K562 (cell line): ENCODE results near the gene KCNK16. TPM values are rescaled to one million over a fixed set of nuclear protein-coding genes. Genes with fewer than 3 reads are reported as not detected.

Experiments
- ATAC-seq: fragments of 200-7000 bp; cut with Tn5 transposase; 3 replicates; pipeline ENCODE4 v1.9.1; 2020; ENCODE audit warnings: moderate library complexity
- BruUV-seq: library from RNA; stranded (reverse); fragments of 400-500 nt; replicated peaks from 2 replicates; lab custom pipeline; 2021; lab: Mats Ljungman, UMichigan
- CTCF ChIA-PET: fragments of 300-600 bp; formaldehyde crosslinking; extraction: SDS; loops from one replicate; lab custom pipeline; 2021; ENCODE audit warnings: low intra/inter-chr PET ratio; lab: Yijun Ruan, JAX
- POLR2A ChIA-PET: fragments of 300-600, 350-650 bp; sonication (Branson Sonifier 250); formaldehyde crosslinking; extraction: SDS; loops from one replicate; lab custom pipeline; 2021; ENCODE audit warnings: antibody characterized with exemption, inconsistent platforms; lab: Yijun Ruan, JAX
- DNase-seq, 4 experiments: peaks; one replicate each; pipeline versions ENCODE4 v3.0.0 to v3.0.0-alpha.2; 2011 to 2018; ENCODE audit warnings: low spot score in 3 of 4, mixed read lengths in 3 of 4; ENCODE audit errors: extremely low read depth in 1 of 4
- FAIRE-seq: peaks from 2 replicates; lab custom pipeline; 2011; peaks lifted over from hg19 to GRCh38; lab: Jason Lieb, UNC
- H2AFZ ChIP-seq: 2 replicates; pipeline ENCODE4 v1.6.0; 2011; ENCODE audit warnings: low read depth, low read length, control low read depth, inconsistent platforms
- H3K27ac ChIP-seq: fragments of 200-600 bp; 3 replicates; pipeline ENCODE4 v1.8.0; 2011; ENCODE audit warnings: low read depth, mild to moderate bottlenecking, control low read depth, inconsistent platforms, low read length, moderate library complexity, mixed read lengths; ENCODE audit errors: extremely low read depth
- H3K27me3 ChIP-seq, 2 experiments: fragments of 300-600 bp in 1 of 2; 2 replicates in 1 of 2; 3 replicates in 1 of 2; pipeline versions ENCODE4 v1.6.0 to v1.8.0; 2011; ENCODE audit warnings: inconsistent platforms in 2 of 2, low read length in 2 of 2, mild to moderate bottlenecking in 1 of 2, mixed read lengths in 1 of 2, moderate library complexity in 1 of 2; ENCODE audit not compliant: control insufficient read depth in 2 of 2, insufficient read depth in 2 of 2
- H3K36me3 ChIP-seq: fragments of 300-600 bp; 3 replicates; pipeline ENCODE4 v1.8.0; 2011; ENCODE audit warnings: mild to moderate bottlenecking, low read length, inconsistent platforms; ENCODE audit not compliant: control insufficient read depth, insufficient read depth
- H3K4me1 ChIP-seq, 2 experiments: fragments of 200-600 bp in 1 of 2; replicated peaks in 1 of 2; 2 replicates in 1 of 2; 3 replicates in 1 of 2; pipeline versions ENCODE4 v1.5.1 to v1.8.0; 2011; ENCODE audit warnings: inconsistent platforms in 2 of 2, low read length in 2 of 2, mild to moderate bottlenecking in 1 of 2, mixed read lengths in 1 of 2, moderate library complexity in 1 of 2; ENCODE audit not compliant: control insufficient read depth in 2 of 2, insufficient read depth in 2 of 2
- H3K4me2 ChIP-seq: 2 replicates; pipeline ENCODE4 v1.6.1; 2011; ENCODE audit warnings: low read length, control low read depth, inconsistent platforms, mixed read lengths; ENCODE audit not compliant: insufficient read depth
- H3K4me3 ChIP-seq: fragments of 200-600 bp; sonication (generic), shearing (Covaris generic); 2 replicates; pipeline ENCODE4 v1.5.1; 2016; ENCODE audit warnings: control low read depth, inconsistent platforms
- H3K79me2 ChIP-seq: fragments of 200-600 bp; 3 replicates; pipeline ENCODE4 v1.8.0; 2011; ENCODE audit warnings: low read length, inconsistent platforms; ENCODE audit not compliant: control insufficient read depth, insufficient read depth
- H3K9ac ChIP-seq, 2 experiments: 2 replicates each; pipeline versions ENCODE4 v1.6.0 to v1.6.1; 2011; ENCODE audit warnings: low read depth in 2 of 2, low read length in 2 of 2, control low read depth in 1 of 2, inconsistent platforms in 1 of 2, mild to moderate bottlenecking in 1 of 2, mixed read lengths in 1 of 2; ENCODE audit not compliant: insufficient read depth in 1 of 2
- H3K9me1 ChIP-seq: one replicate; pipeline ENCODE4 v1.6.0; 2011; ENCODE audit warnings: inconsistent platforms, mild to moderate bottlenecking, low read length, moderate library complexity; ENCODE audit not compliant: control insufficient read depth, insufficient read depth
- H3K9me3 ChIP-seq: replicated peaks from 2 replicates; pipeline ENCODE4 v1.5.1; 2011; ENCODE audit warnings: low read depth, low read length, inconsistent platforms; ENCODE audit not compliant: control insufficient read depth, insufficient read depth
- H4K20me1 ChIP-seq: replicated peaks from 2 replicates; pipeline ENCODE4 v1.6.1; 2011; ENCODE audit warnings: low read length, inconsistent platforms, mixed read lengths; ENCODE audit not compliant: control insufficient read depth, insufficient read depth
- CTCF ChIP-seq, 3 experiments: IDR thresholded peaks in 2 of 3; conservative IDR thresholded peaks in 1 of 3; 2 replicates each; pipeline ENCODE4 v1.5.1; 2011 to 2012; ENCODE audit warnings: low read length in 3 of 3, mild to moderate bottlenecking in 3 of 3, control low read depth in 2 of 3, improper control_type of control experiment in 1 of 3, inconsistent platforms in 1 of 3, low read depth in 1 of 3, mixed read lengths in 1 of 3, moderate library complexity in 1 of 3; ENCODE audit not compliant: insufficient read depth in 2 of 3
- DEAF1 ChIP-seq: fragments of 450-650 bp; formaldehyde crosslinking; IDR thresholded peaks from 2 replicates; pipeline ENCODE4 v1.4.0; 2020; ENCODE audit warnings: mild to moderate bottlenecking, moderate library complexity
- KLF16 ChIP-seq: IDR thresholded peaks from 2 replicates; pipeline ENCODE4 v1.6.1; 2016; ENCODE audit warnings: antibody characterized with exemption
- RAD21 ChIP-seq, 2 experiments: fragments of 250-450 bp in 1 of 2; fragments of 450-650 bp in 1 of 2; sonication (Bioruptor Pico) in 1 of 2; formaldehyde crosslinking in 1 of 2; IDR thresholded peaks in 1 of 2; conservative IDR thresholded peaks in 1 of 2; 2 replicates each; pipeline versions ENCODE4 v1.4.0 to v1.8.0; 2020 to 2022; ENCODE audit warnings: mild to moderate bottlenecking in 2 of 2, moderate library complexity in 1 of 2
- RB1 ChIP-seq: fragments of 450-650 bp; IDR thresholded peaks from 2 replicates; pipeline ENCODE4 v1.6.1; 2017; ENCODE audit warnings: low read depth, mild to moderate bottlenecking
- SMC3 ChIP-seq: conservative IDR thresholded peaks from 2 replicates; pipeline ENCODE4 v1.6.1; 2011; ENCODE audit warnings: low read depth, low read length, improper control_type of control experiment; ENCODE audit not compliant: insufficient read depth
- STAG1 ChIP-seq: sonication (generic); formaldehyde crosslinking; IDR thresholded peaks from 2 replicates; pipeline ENCODE4 v1.5.0; 2020; ENCODE audit warnings: missing genetic modification reagents, borderline replicate concordance
- TCF7 ChIP-seq: sonication (generic); IDR thresholded peaks from 2 replicates; pipeline ENCODE4 v1.6.1; 2016; ENCODE audit warnings: antibody characterized with exemption, borderline replicate concordance
- WGBS: fragments of 100-300 bp; shearing (Covaris generic); methylation state at CpG from one replicate; pipeline ENCODE4 v1.1.6; 2016; ENCODE audit warnings: low coverage, mixed read lengths; ENCODE audit not compliant: insufficient coverage; ENCODE audit errors: missing lambda C conversion rate; 5-methylcytosine and 5-hydroxymethylcytosine counted together
- in situ Hi-C: fragments of 300-500 bp; cut with MboI; formaldehyde crosslinking; loops from 4 replicates; pipeline ENCODE4 v1.15.0; 2018; ENCODE audit warnings: inconsistent platforms, mixed read lengths
- intact Hi-C: fragments of 100-400 bp; cut with micrococcal nuclease; formaldehyde crosslinking; loops from 2 replicates; pipeline ENCODE4 v1.14.2; 2022
- polyA plus RNA-seq, 8 experiments: library from polyadenylated mRNA; depleted of rRNA in 4 of 8; stranded (reverse) in 5 of 8; unstranded in 3 of 8; fragments of >200 nt; fragmentation: Nextera tagmentation in 2 of 8; fragmentation: Illumina TruSeq in 1 of 8; extraction: Ambion mirVana in 2 of 8; extraction: Trizol in 1 of 8; gene quantifications; 2 replicates each; pipeline versions ENCODE4 v1.2.1 to v1.2.3, GENCODE V29; 2011 to 2014; ENCODE audit warnings: inconsistent platforms in 1 of 8, missing spikeins in 1 of 8
- total RNA-seq, 7 experiments: library from RNA; depleted of rRNA in 6 of 7; stranded (reverse); fragments of >200 nt in 6 of 7; fragmentation: Illumina TruSeq in 2 of 7; extraction: Trizol in 2 of 7; gene quantifications; 2 replicates each; pipeline versions ENCODE4 v1.2.1 to v1.2.3, GENCODE V29; 2011 to 2021; ENCODE audit warnings: low replicate concordance in 1 of 7

Gene KCNK16
- total and polyA plus RNA-seq, 9 of the 15 experiments (the other 6 are each of a cell fraction or from before 2014, with no cell fraction given): not detected

- no peaks in the 10 kb centered on the region for H3K9me1 ChIP-seq
- ATAC-seq (peak; percentile 96), DNase-seq (peak; percentile 74 to 83 (median 80)), FAIRE-seq (peak; percentile 96)
- no peak overlapping the region for H3K4me3 ChIP-seq
- H4K20me1 ChIP-seq: peaks cover 6% of the 10 kb centered on the region; the same call in 1 of the 2 replicates
- H3K4me2 ChIP-seq: no peak overlapping the region
- no peak overlapping the region for H3K27ac ChIP-seq
- H3K36me3 ChIP-seq: no peaks in the 10 kb centered on the region
- POLR2A ChIA-PET: interaction anchor here (0.6 kb wide), 1 partner anchor 480 kb away, joined by 3 read pairs; no protein-coding TSS in a partner anchor
- no peaks in the 10 kb centered on the region for H3K79me2 ChIP-seq
- no peaks in the 10 kb centered on the region for H3K4me1 ChIP-seq
- no peak overlapping the region for H2AFZ ChIP-seq
- 3% methylated on average over 9 of the region's 9 CpGs for WGBS
- CTCF ChIA-PET: interaction anchor here (1.1 kb wide), 1 partner anchor 545 kb away, joined by 5 read pairs; no protein-coding TSS in a partner anchor
- peaks cover 20 to 30% of the 10 kb centered on the region in 2 experiments; a peak in 4 of 5 replicates for H3K27me3 ChIP-seq
- no TSS peak for BruUV-seq
- intact Hi-C loops: loop anchor here (5.0 kb wide), 2 partner anchors 544 to 959 kb away; no protein-coding TSS in a partner anchor
- no peak overlapping the region for H3K9ac ChIP-seq
- no peaks in the 10 kb centered on the region for H3K9me3 ChIP-seq
- in situ Hi-C loops: no loop called here
- TF ChIP-seq TCF7: no peak
- peak; percentile 77; the same call in 1 of the 2 replicates for TF ChIP-seq STAG1 (CRISPR knock-in tag)
- TF ChIP-seq RAD21 (CRISPR knock-in tag; conservative IDR thresholded peaks at IDR 0.05 in 1 of 2, IDR thresholded peaks at IDR 0.05 in 1 of 2): peak; percentile 65 to 84
- TF ChIP-seq KLF16: peak; percentile 32; the same call in 1 of the 2 replicates
- peak; percentile 32; the same call in 1 of the 2 replicates for TF ChIP-seq DEAF1 (CRISPR knock-in tag)
- peak; percentile 83 to 96 (median 89) for TF ChIP-seq CTCF (IDR thresholded peaks at IDR 0.05 in 2 of 3, conservative IDR thresholded peaks at IDR 0.05 in 1 of 3; ENCODE audit: insufficient read depth in 2 of 3, low read depth in 1 of 3, low read length in 3 of 3)
- peak; percentile 31; the same call in 1 of the 2 replicates for TF ChIP-seq RB1
- peak; percentile 66 for TF ChIP-seq SMC3
Measured at GRCh38 chr6:39347906-39348585, 25.5 kb upstream of the KCNK16 start.
